Stimulated activated naive CD8-positive, alpha-beta T cell treated with anti-CD3 and anti-CD28 coated beads, Interleukin-15, Interleukin-2, amounts not matched to agents 100 ng/mL and 50 ng/mL, for 24 hours (primary cell): ENCODE results near the gene THADA.
A peak's percentile ranks its signal among the peaks of the same experiment; 100 is the strongest.

Source experiments
- H3K27ac Mint-ChIP-seq: one replicate; pipeline ENCODE4 v1.8.0; 2021; ENCODE audit warnings: mild to moderate bottlenecking, mixed read lengths
- H3K27me3 Mint-ChIP-seq: one replicate; pipeline ENCODE4 v1.8.0; 2021; ENCODE audit warnings: mixed read lengths
- H3K36me3 Mint-ChIP-seq: one replicate; pipeline ENCODE4 v1.8.0; 2021; ENCODE audit warnings: low read depth, mixed read lengths
- H3K4me1 Mint-ChIP-seq: one replicate; pipeline ENCODE4 v1.8.0; 2021; ENCODE audit warnings: low read depth, mixed read lengths
- H3K4me3 Mint-ChIP-seq: one replicate; pipeline ENCODE4 v1.8.0; 2021; ENCODE audit warnings: mild to moderate bottlenecking, mixed read lengths
- H3K9me3 Mint-ChIP-seq: one replicate; pipeline ENCODE4 v1.8.0; 2021; ENCODE audit warnings: mixed read lengths

The THADA gene

GRCh38 chr2:43222475-43223309 is 373.1 kb downstream of the THADA start:
- H3K27ac Mint-ChIP-seq = peak overlapping the region; percentile 99
- peak overlapping the region; percentile 93 for H3K4me3 Mint-ChIP-seq
- no peaks in the 10 kb centered on the region for H3K27me3 Mint-ChIP-seq
- H3K36me3 Mint-ChIP-seq = peaks cover 36% of the 10 kb centered on the region
- H3K4me1 Mint-ChIP-seq = peaks cover 58% of the 10 kb centered on the region
- no peaks in the 10 kb centered on the region for H3K9me3 Mint-ChIP-seq

GRCh38 chr2:43221763-43222474 is 373.9 kb downstream of the THADA start:
- peaks cover 36% of the 10 kb centered on the region for H3K36me3 Mint-ChIP-seq
- H3K27me3 Mint-ChIP-seq = no peaks in the 10 kb centered on the region
- no peaks in the 10 kb centered on the region for H3K9me3 Mint-ChIP-seq
- peak overlapping the region; percentile 99 for H3K27ac Mint-ChIP-seq
- H3K4me3 Mint-ChIP-seq = peak overlapping the region; percentile 93
- peaks cover 59% of the 10 kb centered on the region for H3K4me1 Mint-ChIP-seq

- no peaks in the 10 kb centered on the region for H3K9me3 Mint-ChIP-seq
- no peaks in the 10 kb centered on the region for H3K27me3 Mint-ChIP-seq
- H3K4me1 Mint-ChIP-seq = peaks cover 59% of the 10 kb centered on the region
- peak overlapping the region; percentile 99 for H3K27ac Mint-ChIP-seq
- H3K4me3 Mint-ChIP-seq = peak overlapping the region; percentile 93
- H3K36me3 Mint-ChIP-seq = peaks cover 36% of the 10 kb centered on the region
Observed at GRCh38 chr2:43221124-43221762, 374.6 kb downstream of the THADA start.

GRCh38 chr2:43220760-43221123 is 375.1 kb downstream of the THADA start:
- H3K27ac Mint-ChIP-seq = peak overlapping the region; percentile 99
- no peaks in the 10 kb centered on the region for H3K9me3 Mint-ChIP-seq
- H3K4me3 Mint-ChIP-seq = peak overlapping the region; percentile 93
- peaks cover 59% of the 10 kb centered on the region for H3K4me1 Mint-ChIP-seq
- H3K36me3 Mint-ChIP-seq = peaks cover 35% of the 10 kb centered on the region
- H3K27me3 Mint-ChIP-seq = no peaks in the 10 kb centered on the region

- Mint-ChIP-seq H3K4me3 (peak overlapping the region; percentile 93), H3K4me1 (peaks cover 59% of the 10 kb centered on the region), H3K9me3 (no peaks in the 10 kb centered on the region), H3K36me3 (peaks cover 32% of the 10 kb centered on the region), H3K27ac (peak overlapping the region; percentile 99), H3K27me3 (no peaks in the 10 kb centered on the region)
Observed at GRCh38 chr2:43220229-43220751, 375.5 kb downstream of the THADA start.

- H3K36me3 Mint-ChIP-seq = peaks cover 32% of the 10 kb centered on the region
- peak overlapping the region; percentile 99 for H3K27ac Mint-ChIP-seq
- no peaks in the 10 kb centered on the region for H3K9me3 Mint-ChIP-seq
- H3K4me1 Mint-ChIP-seq = peaks cover 59% of the 10 kb centered on the region
- H3K27me3 Mint-ChIP-seq = no peaks in the 10 kb centered on the region
- peak overlapping the region; percentile 93 for H3K4me3 Mint-ChIP-seq
Observed at GRCh38 chr2:43219383-43220228, 376.2 kb downstream of the THADA start.

- peaks cover 26% of the 10 kb centered on the region for H3K36me3 Mint-ChIP-seq
- peak overlapping the region; percentile 93 for H3K4me3 Mint-ChIP-seq
- H3K9me3 Mint-ChIP-seq = no peaks in the 10 kb centered on the region
- H3K4me1 Mint-ChIP-seq = peaks cover 59% of the 10 kb centered on the region
- peak overlapping the region; percentile 99 for H3K27ac Mint-ChIP-seq
- no peaks in the 10 kb centered on the region for H3K27me3 Mint-ChIP-seq
Observed at GRCh38 chr2:43218702-43219382, 377.0 kb downstream of the THADA start.

GRCh38 chr2:43218155-43218701 is 377.6 kb downstream of the THADA start:
- H3K4me3 Mint-ChIP-seq = peak overlapping the region; percentile 93
- peaks cover 20% of the 10 kb centered on the region for H3K36me3 Mint-ChIP-seq
- peaks cover 55% of the 10 kb centered on the region for H3K4me1 Mint-ChIP-seq
- no peaks in the 10 kb centered on the region for H3K27me3 Mint-ChIP-seq
- H3K27ac Mint-ChIP-seq = peak overlapping the region; percentile 99
- H3K9me3 Mint-ChIP-seq = no peaks in the 10 kb centered on the region

GRCh38 chr2:43217228-43218154 is 378.3 kb downstream of the THADA start:
- H3K4me3 Mint-ChIP-seq = no peak overlapping the region
- peak overlapping the region; percentile 99 for H3K27ac Mint-ChIP-seq
- peaks cover 14% of the 10 kb centered on the region for H3K36me3 Mint-ChIP-seq
- no peaks in the 10 kb centered on the region for H3K27me3 Mint-ChIP-seq
- peaks cover 57% of the 10 kb centered on the region for H3K4me1 Mint-ChIP-seq
- no peaks in the 10 kb centered on the region for H3K9me3 Mint-ChIP-seq

GRCh38 chr2:43216629-43217028 is 379.2 kb downstream of the THADA start:
- Mint-ChIP-seq H3K4me1 (peaks cover 54% of the 10 kb centered on the region), H3K9me3 (no peaks in the 10 kb centered on the region), H3K27me3 (no peaks in the 10 kb centered on the region), H3K27ac (no peak overlapping the region), H3K4me3 (no peak overlapping the region), H3K36me3 (peaks cover 6% of the 10 kb centered on the region)

GRCh38 chr2:43215673-43216255 is 380.1 kb downstream of the THADA start:
- H3K4me3 Mint-ChIP-seq = no peak overlapping the region
- H3K4me1 Mint-ChIP-seq = peaks cover 50% of the 10 kb centered on the region
- H3K27ac Mint-ChIP-seq = no peak overlapping the region

GRCh38 chr2:43214253-43214652 is 381.6 kb downstream of the THADA start:
- Mint-ChIP-seq H3K27ac (no peak overlapping the region), H3K27me3 (no peaks in the 10 kb centered on the region), H3K4me1 (peaks cover 46% of the 10 kb centered on the region), H3K4me3 (no peak overlapping the region), H3K36me3 (no peaks in the 10 kb centered on the region), H3K9me3 (no peaks in the 10 kb centered on the region)

More at GRCh38 chr2:43215673-43216255, 380.1 kb downstream of the THADA start:
- no peaks in the 10 kb centered on the region for H3K9me3 Mint-ChIP-seq
- no peaks in the 10 kb centered on the region for H3K36me3 Mint-ChIP-seq
- H3K27me3 Mint-ChIP-seq = no peaks in the 10 kb centered on the region
